Effector memory CD8-positive, alpha-beta T cell (primary cell): Measurements from ENCODE around the gene AFM.
"Not testable (repeated sequence)": the region's sequence is repeated elsewhere in the genome, so short reads cannot be mapped to it uniquely, and the experiment has no call there.

Source experiments
- ATAC-seq: fragments of 150-1000 bp; cut with Tn5 transposase; replicated peaks from 2 replicates; pipeline ENCODE4 v1.10.0; 2021; ENCODE audit warnings: mild to moderate bottlenecking, moderate library complexity
- DNase-seq, 3 experiments: peaks; one replicate each; pipeline ENCODE4 v3.0.0; 2021
- H3K27ac Mint-ChIP-seq, 2 donors: one replicate each; pipeline ENCODE4 v1.8.0; 2022; ENCODE audit warnings: mild to moderate bottlenecking in 2 of 2, mixed read lengths in 2 of 2, moderate library complexity in 2 of 2
- H3K27me3 Mint-ChIP-seq, 2 donors: one replicate each; pipeline ENCODE4 v1.8.0; 2022; ENCODE audit warnings: mixed read lengths in 2 of 2
- H3K36me3 Mint-ChIP-seq: one replicate; pipeline ENCODE4 v1.8.0; 2022; ENCODE audit warnings: mild to moderate bottlenecking, moderate library complexity, mixed read lengths; ENCODE audit not compliant: insufficient read depth
- H3K4me1 Mint-ChIP-seq, 2 donors: one replicate each; pipeline ENCODE4 v1.8.0; 2022; ENCODE audit warnings: low read depth in 2 of 2, mixed read lengths in 2 of 2
- H3K4me3 Mint-ChIP-seq, 2 donors: one replicate each; pipeline ENCODE4 v1.8.0; 2022; ENCODE audit warnings: mild to moderate bottlenecking in 2 of 2, mixed read lengths in 2 of 2, moderate library complexity in 2 of 2
- H3K9me3 Mint-ChIP-seq, 2 donors: one replicate each; pipeline ENCODE4 v1.8.0; 2022; ENCODE audit warnings: mixed read lengths in 2 of 2

The AFM gene

DNA sequence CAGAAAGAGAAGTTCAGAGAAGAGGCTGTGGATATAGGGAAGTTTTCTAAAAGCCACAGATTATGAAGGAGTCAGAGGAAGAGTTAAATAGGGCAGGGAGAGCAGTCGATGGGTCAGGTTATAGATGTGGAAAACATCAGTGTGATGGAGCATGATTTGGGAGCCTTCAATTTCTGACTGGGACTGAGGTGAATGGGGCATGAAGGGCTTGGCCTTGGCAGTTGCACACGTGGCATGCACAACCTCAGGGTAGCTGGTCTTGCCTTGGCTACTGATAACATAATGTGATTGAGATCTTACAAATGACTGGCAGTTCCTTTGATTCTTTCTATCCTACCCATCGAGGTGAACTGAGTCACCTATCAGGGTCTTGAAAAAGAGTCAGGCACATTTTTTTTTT lies 59.7 kb downstream of the AFM start:
- no peaks in the 10 kb centered on the region for H3K36me3 Mint-ChIP-seq
- no peak overlapping the region for H3K4me3 Mint-ChIP-seq
- DNase-seq (no peak), ATAC-seq (no peak)
- no peaks in the 10 kb centered on the region for H3K4me1 Mint-ChIP-seq
- peaks cover 0 to 2% of the 10 kb centered on the region in 2 donors for H3K9me3 Mint-ChIP-seq
- no peaks in the 10 kb centered on the region for H3K27me3 Mint-ChIP-seq
- no peak overlapping the region for H3K27ac Mint-ChIP-seq

GRCh38 chr4:73544620-73545019 lies 63.1 kb downstream of the AFM start:
- Mint-ChIP-seq H3K4me3 (no peak overlapping the region), H3K9me3 (peaks cover 0 to 3% of the 10 kb centered on the region in 2 donors), H3K4me1 (no peaks in the 10 kb centered on the region), H3K27ac (no peak overlapping the region), H3K27me3 (no peaks in the 10 kb centered on the region), H3K36me3 (no peaks in the 10 kb centered on the region)
- ATAC-seq (no peak), DNase-seq (no peak)

- H3K27me3 Mint-ChIP-seq, ATAC-seq, H3K9me3 Mint-ChIP-seq, H3K4me1 Mint-ChIP-seq, H3K36me3 Mint-ChIP-seq, H3K4me3 Mint-ChIP-seq, DNase-seq, H3K27ac Mint-ChIP-seq: not testable (repeated sequence)
Measured at GRCh38 chr4:73550865-73551264, 69.3 kb downstream of the AFM start.
